22Rv1 (cell line): Measurements from ENCODE around the gene RPTOR.

Experiments
- CTCF ChIP-seq: fragments of 450-650 bp; IDR thresholded peaks from 2 replicates; pipeline ENCODE4 v1.5.1; 2017; ENCODE audit warnings: mild to moderate bottlenecking
- ZFX ChIP-seq: fragments of 450-650 bp; IDR thresholded peaks from 2 replicates; pipeline ENCODE4 v1.6.1; 2017; ENCODE audit warnings: antibody characterized with exemption, borderline replicate concordance

- TF ChIP-seq CTCF (no peak), ZFX (no peak)
These were observed 346.9 kb downstream of the RPTOR start for GRCh38 chr17:80891397-80892018.
